Hematopoietic multipotent progenitor cell (in vitro differentiated cells): Measurements from ENCODE around the gene PARP9. TPM values are rescaled to one million over a fixed set of nuclear protein-coding genes. Genes with fewer than 3 reads are reported as not detected.
"Not testable (repeated sequence)": the region's sequence is repeated elsewhere in the genome, so short reads cannot be mapped to it uniquely, and the experiment has no call there.

Experiments
- DNase-seq, 3 donors: peaks; one replicate each; pipeline ENCODE4 v3.0.0-alpha.2; 2011 to 2015; ENCODE audit warnings: low read depth in 2 of 3, low spot score in 2 of 3
- total RNA-seq: library from RNA; depleted of rRNA; stranded (reverse); fragments of >200 nt; gene quantifications from one replicate; pipeline ENCODE4 v1.2.3, GENCODE V29; 2012

The PARP9 gene
- total RNA-seq, 1 donor = 23.2 TPM

DNA sequence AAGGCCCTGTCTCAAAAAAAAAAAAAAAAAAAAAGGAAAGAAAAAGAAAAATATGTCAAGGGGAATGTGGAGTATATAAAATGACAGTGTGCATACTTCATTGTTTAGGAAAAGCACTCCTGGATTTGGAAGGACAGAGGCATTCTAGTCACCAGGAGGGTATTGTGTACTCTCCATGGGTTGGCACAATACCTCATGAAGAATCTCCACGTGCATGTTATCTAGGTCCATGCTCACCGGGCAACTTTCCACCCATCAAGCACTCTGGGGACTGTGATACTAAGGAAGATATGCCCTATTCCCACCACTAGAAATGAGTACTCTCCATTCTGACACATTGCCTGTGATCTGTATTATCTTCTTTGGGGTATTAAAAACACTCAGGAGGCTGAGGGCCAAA, 33.9 kb downstream of the PARP9 start:
- no peak for DNase-seq

DNA sequence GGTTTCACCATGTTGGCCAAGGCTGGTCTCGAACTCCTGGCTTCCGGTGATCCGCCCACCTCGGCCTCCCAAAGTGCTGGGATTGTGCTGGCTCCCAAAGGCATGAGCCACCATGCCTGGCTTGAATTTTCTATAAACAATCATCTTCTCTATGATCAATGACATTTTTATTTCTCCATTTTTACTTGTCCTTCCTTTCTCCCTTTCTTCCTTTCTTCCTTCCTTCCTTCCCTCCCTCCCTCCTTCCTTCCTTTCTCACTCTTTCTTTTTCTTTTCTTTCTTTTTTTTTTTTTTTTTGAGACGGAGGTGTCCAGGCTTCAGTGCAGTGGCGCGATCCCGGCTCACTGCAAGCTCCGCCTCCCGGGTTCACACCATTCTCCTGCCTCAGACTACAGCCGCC, 40.8 kb downstream of the PARP9 start:
- DNase-seq = no peak

DNA sequence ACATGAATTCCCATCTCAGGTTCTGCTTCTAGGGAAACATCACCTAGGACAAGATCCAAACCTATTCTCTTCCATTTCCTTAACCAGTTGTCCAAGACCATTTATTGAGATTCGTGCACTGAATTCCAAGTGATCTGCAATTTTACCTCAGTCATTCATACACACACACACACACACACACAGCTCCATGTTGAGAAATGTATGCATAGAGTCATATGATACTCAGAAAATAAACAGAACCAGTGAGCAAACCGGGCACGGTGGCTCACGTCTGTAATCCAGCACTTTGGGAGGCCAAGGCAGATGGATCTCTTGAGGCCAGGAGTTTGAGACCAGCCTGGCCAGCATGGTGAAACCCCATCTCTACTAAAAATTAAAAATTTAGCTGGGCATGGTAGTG, 43.2 kb downstream of the PARP9 start:
- DNase-seq = no peak

DNA sequence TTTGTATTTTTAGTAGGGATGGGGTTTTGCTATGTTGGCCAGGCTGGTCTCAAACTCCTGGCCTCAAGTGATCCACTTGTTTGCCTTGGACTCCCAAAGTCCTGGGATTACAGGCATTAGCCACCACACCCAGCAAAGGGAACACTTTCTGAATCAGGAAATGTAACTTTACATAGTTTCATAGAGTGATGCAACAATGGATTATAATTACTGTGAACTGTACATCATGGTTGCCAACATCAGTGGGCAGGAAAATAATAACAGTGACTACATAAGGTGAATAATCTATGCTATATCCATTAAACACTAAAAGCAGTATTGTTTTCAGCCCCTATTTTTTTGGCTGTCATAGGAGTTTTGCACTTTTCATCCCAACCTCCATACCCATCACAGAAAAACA, 44.4 kb downstream of the PARP9 start:
- DNase-seq = no peak

- peak in 1 of 3 donors; percentile 49 for DNase-seq
Measured at GRCh38 chr3:122516846-122517360, 47.2 kb downstream of the PARP9 start.

DNA sequence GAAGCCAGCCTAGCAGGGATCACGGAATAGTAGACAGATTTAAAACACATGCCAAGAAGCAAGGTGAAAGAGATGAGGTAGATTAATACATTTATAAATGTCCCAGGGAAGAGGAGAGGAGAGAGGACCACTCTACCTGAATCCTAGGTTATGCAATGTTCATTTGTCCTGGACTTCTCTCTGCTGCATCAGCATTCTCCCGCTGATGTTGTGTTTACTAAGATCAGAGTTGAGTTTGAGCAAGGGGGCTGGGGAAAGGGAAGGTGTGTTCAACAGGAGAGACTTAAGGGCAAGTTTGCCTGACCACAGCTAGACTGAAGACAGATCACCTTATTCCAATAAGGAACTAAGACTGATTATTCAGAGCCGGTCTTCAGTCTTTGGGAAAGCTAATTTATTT, 48.2 kb downstream of the PARP9 start:
- DNase-seq = no peak

- DNase-seq = no peak
Measured at GRCh38 chr3:122515020-122515468, 49.1 kb downstream of the PARP9 start.

- DNase-seq = peak; percentile 79 to 91 (median 89)
Measured at GRCh38 chr3:122514123-122515019, 49.7 kb downstream of the PARP9 start, which contains the start of gene KPNA1. TSS of gene KPNA1 (minus strand) at chr3:122514939. CDS start at chr3:122496565, 18,374 bp downstream.

GRCh38 chr3:122513386-122514122, 50.5 kb downstream of the PARP9 start:
- DNase-seq = no peak

GRCh38 chr3:122512284-122512683, 51.8 kb downstream of the PARP9 start:
- no peak for DNase-seq

GRCh38 chr3:122510878-122511535, 53.1 kb downstream of the PARP9 start:
- DNase-seq = no peak

- not testable (repeated sequence) for DNase-seq
Measured at GRCh38 chr3:122508944-122509343, 55.2 kb downstream of the PARP9 start.

- no peak for DNase-seq
Measured at GRCh38 chr3:122508135-122508914, 55.8 kb downstream of the PARP9 start.

- DNase-seq = no peak
Measured at GRCh38 chr3:122506450-122506849, 57.6 kb downstream of the PARP9 start.

- DNase-seq = no peak
Measured at GRCh38 chr3:122505676-122506075, 58.4 kb downstream of the PARP9 start.

GRCh38 chr3:122502941-122503340, 61.2 kb downstream of the PARP9 start:
- no peak for DNase-seq

DNA sequence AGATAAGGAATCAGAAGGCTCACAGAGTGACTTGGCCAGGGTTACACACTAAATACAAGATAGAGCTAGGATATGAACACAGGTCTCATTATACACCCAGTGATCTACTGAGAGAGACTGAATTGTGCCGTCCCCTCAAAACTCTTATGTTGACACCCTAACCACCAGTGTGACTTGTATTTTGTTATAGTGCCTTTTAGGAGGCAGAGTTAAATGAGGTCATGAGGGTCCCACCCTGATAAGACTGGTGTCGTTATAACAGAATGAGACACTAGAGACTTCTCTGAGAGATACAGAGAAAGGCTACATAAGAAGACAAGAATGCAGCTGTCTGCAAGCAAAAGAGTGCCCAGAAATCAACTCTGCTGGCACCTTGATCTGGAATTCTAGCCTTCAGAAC, 62.0 kb downstream of the PARP9 start:
- DNase-seq = peak in 1 of 3 donors; percentile 6

DNA sequence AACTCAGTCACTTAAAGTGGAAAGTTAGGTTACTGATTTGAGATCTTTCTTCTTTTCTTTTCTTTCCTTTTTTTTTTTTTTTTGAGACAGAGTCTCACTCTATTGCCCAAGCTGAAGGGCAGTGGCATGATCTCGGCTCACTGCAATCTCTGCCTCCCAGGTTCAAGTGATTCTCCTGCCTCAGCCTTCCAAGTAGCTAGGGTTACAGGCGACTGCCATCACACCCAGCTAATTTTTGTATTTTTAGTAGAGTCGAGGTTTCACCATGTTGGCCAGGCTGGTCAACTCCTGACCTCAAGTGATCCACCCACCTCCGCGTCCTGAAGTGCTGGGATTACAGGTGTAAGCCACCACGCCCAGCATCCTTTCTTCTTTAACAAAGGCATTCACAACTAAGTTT, 63.1 kb downstream of the PARP9 start:
- DNase-seq = not testable (repeated sequence)

DNA sequence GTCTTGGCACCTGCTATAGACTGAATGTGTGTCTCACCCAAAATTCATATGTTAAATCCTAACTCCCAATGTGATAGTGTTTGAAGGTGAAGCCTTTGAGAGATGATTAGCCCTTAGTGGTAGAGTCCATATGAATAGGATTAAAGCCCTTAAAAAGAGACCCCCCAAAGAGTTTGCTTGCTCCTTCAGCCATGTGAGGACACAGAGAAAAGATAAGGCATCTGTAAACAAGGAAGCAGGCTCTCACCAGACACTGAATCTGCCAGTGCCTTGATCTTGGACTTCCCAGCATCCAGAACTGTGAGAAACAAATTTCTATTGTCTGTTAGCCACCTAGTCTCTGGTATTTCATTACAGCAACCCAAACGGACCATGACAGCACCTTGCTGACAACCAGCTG, 65.9 kb downstream of the PARP9 start:
- no peak for DNase-seq

GRCh38 chr3:122497425-122497824, 66.7 kb downstream of the PARP9 start:
- peak in 2 of 3 donors; percentile 70 to 86 for DNase-seq
